Transverse colon (tissue), 4 donors: Measurements from ENCODE around the gene LRRC61. TPM values are rescaled to one million over a fixed set of nuclear protein-coding genes. Genes with fewer than 3 reads are reported as not detected.
"Not testable (repeated sequence)": the region's sequence is repeated elsewhere in the genome, so short reads cannot be mapped to it uniquely, and the experiment has no call there.

Source experiments
- DNase-seq: peaks from one replicate; pipeline ENCODE4 v3.0.0-alpha.2; 2019
- H3K27ac ChIP-seq, 4 donors: fragments of 200-600 bp; sonication (generic); 2 replicates each; pipeline ENCODE4 v1.5.1; 2016 to 2018; ENCODE audit warnings: inconsistent platforms in 4 of 4
- H3K27me3 ChIP-seq: fragments of 200-600 bp; sonication (generic); 2 replicates; pipeline ENCODE4 v1.5.1; 2017; ENCODE audit warnings: inconsistent platforms
- H3K36me3 ChIP-seq, 4 donors: fragments of 200-600 bp; sonication (generic); 2 replicates each; pipeline ENCODE4 v1.5.1; 2017 to 2019; ENCODE audit warnings: inconsistent platforms in 4 of 4
- H3K4me1 ChIP-seq, 4 donors: fragments of 200-600 bp; sonication (generic); 2 replicates each; pipeline ENCODE4 v1.5.1; 2017 to 2020; ENCODE audit warnings: inconsistent platforms in 4 of 4
- H3K4me3 ChIP-seq, 4 donors: fragments of 200-600 bp; sonication (generic); 1 replicate in 1 of 4; 2 replicates in 3 of 4; pipeline versions ENCODE4 v1.5.1 to v1.6.1; 2017 to 2019; ENCODE audit warnings: inconsistent platforms in 4 of 4
- H3K9me3 ChIP-seq, 2 donors: fragments of 200-600 bp; sonication (generic); 2 replicates each; pipeline ENCODE4 v1.5.1; 2017 to 2019; ENCODE audit warnings: inconsistent platforms in 2 of 2
- CTCF ChIP-seq, 5 experiments: fragments of 200-600 bp in 3 of 5; fragments of 450-650 bp in 2 of 5; sonication (generic) in 3 of 5; IDR thresholded peaks; 1 replicate in 2 of 5; 2 replicates in 3 of 5; pipeline ENCODE4 v1.5.1; 2016 to 2017; ENCODE audit warnings: antibody characterized with exemption in 5 of 5, inconsistent platforms in 3 of 5, mild to moderate bottlenecking in 2 of 5, moderate library complexity in 1 of 5
- EP300 ChIP-seq: sonication (generic); formaldehyde crosslinking; IDR thresholded peaks from one replicate; pipeline ENCODE4 v1.6.1; 2017; ENCODE audit warnings: antibody characterized with exemption, low read depth
- POLR2A ChIP-seq: fragments of 450-650 bp; IDR thresholded peaks from one replicate; pipeline ENCODE4 v1.6.1; 2016; ENCODE audit warnings: antibody characterized with exemption, mild to moderate bottlenecking, moderate library complexity
- POLR2AphosphoS5 ChIP-seq, 3 donors: sonication (generic); formaldehyde crosslinking; IDR thresholded peaks; one replicate each; pipeline ENCODE4 v1.6.1; 2016; ENCODE audit warnings: antibody characterized with exemption in 3 of 3
- WGBS, 2 donors: methylation state at CpG; one replicate each; pipeline ENCODE4 v1.1.5; 2018; ENCODE audit warnings: low coverage in 1 of 2; 5-methylcytosine and 5-hydroxymethylcytosine counted together
- in situ Hi-C, 4 donors: fragments of 200-750 bp; cut with MboI; loops; one replicate each; pipeline versions ENCODE4 v1.15.0 to v1.15.1; 2017; ENCODE audit warnings: low sequenced_read_pairs in 3 of 4, low pct_ligation_motif_present in 1 of 4, low pct_unique_long_range_greater_than_20kb in 1 of 4
- intact Hi-C: fragments of 100-400 bp; cut with DNase I; formaldehyde crosslinking; loops from one replicate; pipeline ENCODE4 v1.15.1; 2023; ENCODE audit warnings: low total_unique reads
- total RNA-seq, 4 donors: library from RNA; depleted of rRNA; stranded (reverse); fragments of >200 nt; gene quantifications; one replicate each; pipeline ENCODE4 v1.1.0, GENCODE V29; 2016

LRRC61 gene
- total RNA-seq, 4 donors from 2014 or later = 1.4 to 55.4 (median 17.2) TPM

GRCh38 chr7:150308575-150308974, 14.6 kb upstream of the LRRC61 start:
- no peaks in the 10 kb centered on the region for H3K9me3 ChIP-seq
- no peak for DNase-seq
- TF ChIP-seq CTCF (IDR thresholded peaks at IDR 0.05) (no peak), EP300 (no peak), POLR2AphosphoS5 (IDR thresholded peaks at IDR 0.05) (no peak), POLR2A (no peak)
- H3K4me1 ChIP-seq = no peaks in the 10 kb centered on the region
- H3K36me3 ChIP-seq = no peaks in the 10 kb centered on the region
- intact Hi-C loops = no loop called here
- H3K4me3 ChIP-seq = no peak overlapping the region
- in situ Hi-C loops = loop anchor here in 3 of 4 donors (25.0 kb wide), 1 partner anchor 104 kb away; a partner anchor contains a TSS
- H3K27me3 ChIP-seq = no peaks in the 10 kb centered on the region
- no peak overlapping the region for H3K27ac ChIP-seq

GRCh38 chr7:150311146-150311545, 12.0 kb upstream of the LRRC61 start:
- no peak for DNase-seq
- Histone ChIP-seq H3K4me1 (no peaks in the 10 kb centered on the region), H3K27ac (no peak overlapping the region), H3K4me3 (no peak overlapping the region), H3K27me3 (no peaks in the 10 kb centered on the region), H3K9me3 (no peaks in the 10 kb centered on the region), H3K36me3 (no peaks in the 10 kb centered on the region)
- in situ Hi-C loops (loop anchor here in 3 of 4 donors (25.0 kb wide), 1 partner anchor 101 kb away; a partner anchor contains a TSS), intact Hi-C loops (no loop called here)
- 95% methylated on average over 3 to 4 of the region's 4 CpGs for whole genome bisulfite sequencing, 2 donors
- no peak for TF ChIP-seq CTCF (IDR thresholded peaks at IDR 0.05)
- TF ChIP-seq POLR2AphosphoS5 (IDR thresholded peaks at IDR 0.05) = no peak
- TF ChIP-seq EP300 = no peak
- TF ChIP-seq POLR2A = no peak

- Histone ChIP-seq H3K9me3 (no peaks in the 10 kb centered on the region), H3K27me3 (no peaks in the 10 kb centered on the region), H3K27ac (no peak overlapping the region), H3K4me1 (no peaks in the 10 kb centered on the region), H3K4me3 (no peak overlapping the region), H3K36me3 (no peaks in the 10 kb centered on the region)
- in situ Hi-C loops = loop anchor here in 3 of 4 donors (25.0 kb wide), 1 partner anchor 101 kb away; a partner anchor contains a TSS
- no peak for DNase-seq
- no peak for TF ChIP-seq EP300
- TF ChIP-seq POLR2AphosphoS5 (IDR thresholded peaks at IDR 0.05) = no peak
- TF ChIP-seq CTCF (IDR thresholded peaks at IDR 0.05) = no peak
- no peak for TF ChIP-seq POLR2A
- intact Hi-C loops = no loop called here
- WGBS, 2 donors = 87 to 92% methylated on average over 4 to 5 of the region's 5 CpGs
Measured at GRCh38 chr7:150311711-150312110, 11.4 kb upstream of the LRRC61 start.

GRCh38 chr7:150312649-150313366, 10.3 kb upstream of the LRRC61 start:
- H3K36me3 ChIP-seq, H3K27ac ChIP-seq, H3K4me1 ChIP-seq, H3K27me3 ChIP-seq, intact Hi-C loops, H3K9me3 ChIP-seq, DNase-seq, H3K4me3 ChIP-seq: not testable (repeated sequence)
- 86 to 90% methylated on average over 7 of the region's 7 CpGs for WGBS, 2 donors
- in situ Hi-C loops = loop anchor here in 3 of 4 donors (25.0 kb wide), 1 partner anchor 99 kb away; a partner anchor contains a TSS
